ENCODE results near the gene PRKAG2.

The PRKAG2 gene

DNA sequence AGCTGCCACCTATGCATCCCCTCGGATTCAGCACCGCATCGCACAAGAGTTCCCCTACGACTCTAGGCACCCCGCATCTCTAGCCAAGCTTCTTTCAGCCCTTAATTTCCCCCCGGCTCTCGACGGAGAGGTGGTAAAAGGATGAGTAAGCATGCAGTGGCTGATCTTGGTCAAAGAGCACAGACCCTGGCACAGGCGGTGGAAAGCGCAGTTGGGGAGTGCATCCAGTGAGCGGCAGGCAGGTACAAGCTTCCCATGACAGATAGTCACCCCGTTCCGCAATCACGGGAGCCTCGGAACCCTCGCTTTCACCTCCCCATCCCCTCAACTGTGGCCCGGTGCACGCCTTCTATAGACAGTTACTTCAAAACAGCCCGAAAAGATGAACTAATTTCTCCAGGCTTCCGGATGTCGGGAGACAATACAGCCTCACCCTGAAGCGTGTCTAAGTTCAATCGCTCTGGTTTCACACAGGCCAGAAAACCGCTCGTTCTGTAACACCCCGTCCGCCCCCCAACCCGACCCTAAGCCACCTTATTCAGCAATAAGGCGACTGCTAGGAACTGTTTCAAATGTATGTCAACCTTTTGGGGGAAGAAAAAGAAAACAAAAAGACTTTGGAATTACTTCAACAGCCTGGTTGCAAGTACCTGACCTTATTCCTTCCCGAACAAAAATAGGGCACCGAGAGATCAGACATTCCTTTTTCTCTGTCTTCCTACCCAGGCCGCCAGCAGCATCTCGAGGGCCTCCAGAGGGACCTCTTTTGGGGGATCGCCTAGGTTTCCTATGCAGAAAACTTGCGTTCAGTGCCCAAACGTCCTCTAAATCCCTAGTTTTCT is 358.6 kb downstream of the PRKAG2 start:
- DNase-seq (ENCODE audit: low read depth): peak; percentile 31

GRCh38 chr7:151517601-151518104 is 359.3 kb downstream of the PRKAG2 start:
- no peak for DNase-seq (ENCODE audit: low read depth)

DNA sequence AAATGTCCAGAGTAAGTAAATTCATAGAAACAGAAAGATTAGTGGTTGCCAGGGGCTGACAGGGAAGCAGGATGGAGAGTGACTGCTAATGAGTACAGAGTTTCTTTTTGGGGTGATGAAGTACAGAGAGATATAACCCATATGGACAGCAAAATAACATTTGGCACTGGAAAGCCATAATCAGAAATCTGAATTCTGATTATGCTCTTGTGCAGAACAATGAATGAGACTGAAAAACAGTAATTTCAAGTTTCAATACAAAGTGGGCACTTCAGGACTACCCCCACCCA is 361.7 kb downstream of the PRKAG2 start:
- DNase-seq (ENCODE audit: low read depth): no peak

- no peak for DNase-seq (ENCODE audit: low read depth)
Observed at GRCh38 chr7:151514461-151515275, 362.2 kb downstream of the PRKAG2 start.

- DNase-seq (ENCODE audit: low read depth): no peak
Observed at GRCh38 chr7:151513133-151513532, 363.8 kb downstream of the PRKAG2 start.

DNA sequence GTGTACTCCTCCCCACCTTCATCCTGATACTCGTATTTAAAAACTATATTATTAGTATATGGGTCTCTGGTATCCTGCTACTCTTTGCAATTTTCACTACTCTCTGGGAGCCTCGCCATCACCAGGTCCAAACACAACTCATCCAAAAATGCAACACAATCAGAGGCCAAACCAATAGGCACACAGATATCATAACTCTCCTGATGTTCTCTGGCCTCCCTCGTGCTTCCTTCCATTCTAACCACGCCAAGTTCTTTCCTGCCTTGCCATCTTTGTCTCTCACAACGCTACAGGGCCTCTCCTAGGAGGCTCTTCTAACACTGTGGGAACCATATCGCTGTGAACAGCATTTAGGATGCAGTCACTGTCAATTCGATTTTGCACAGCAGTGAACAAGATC is 364.6 kb downstream of the PRKAG2 start:
- no peak for DNase-seq (ENCODE audit: low read depth)

DNA sequence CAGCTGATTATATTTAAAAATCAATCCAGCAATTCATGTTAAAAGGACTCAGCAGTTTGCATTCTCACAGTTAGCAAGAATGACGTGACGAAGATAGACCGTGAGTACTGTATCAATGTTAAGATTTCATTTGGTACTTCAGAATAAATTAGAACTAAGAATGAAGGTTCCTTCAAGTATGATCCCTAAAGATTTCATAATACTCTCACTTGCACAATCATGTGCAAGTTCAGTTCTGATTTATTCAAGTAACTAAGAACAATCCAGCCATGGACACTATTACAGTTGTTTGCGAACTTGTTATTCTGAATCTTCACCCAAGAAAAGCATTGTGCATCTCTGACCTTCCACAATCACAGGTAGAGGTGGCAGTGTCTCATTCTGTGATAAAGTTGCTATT is 365.0 kb downstream of the PRKAG2 start:
- DNase-seq (ENCODE audit: low read depth): no peak

GRCh38 chr7:151511270-151511669 is 365.6 kb downstream of the PRKAG2 start:
- DNase-seq (ENCODE audit: low read depth): no peak

DNA sequence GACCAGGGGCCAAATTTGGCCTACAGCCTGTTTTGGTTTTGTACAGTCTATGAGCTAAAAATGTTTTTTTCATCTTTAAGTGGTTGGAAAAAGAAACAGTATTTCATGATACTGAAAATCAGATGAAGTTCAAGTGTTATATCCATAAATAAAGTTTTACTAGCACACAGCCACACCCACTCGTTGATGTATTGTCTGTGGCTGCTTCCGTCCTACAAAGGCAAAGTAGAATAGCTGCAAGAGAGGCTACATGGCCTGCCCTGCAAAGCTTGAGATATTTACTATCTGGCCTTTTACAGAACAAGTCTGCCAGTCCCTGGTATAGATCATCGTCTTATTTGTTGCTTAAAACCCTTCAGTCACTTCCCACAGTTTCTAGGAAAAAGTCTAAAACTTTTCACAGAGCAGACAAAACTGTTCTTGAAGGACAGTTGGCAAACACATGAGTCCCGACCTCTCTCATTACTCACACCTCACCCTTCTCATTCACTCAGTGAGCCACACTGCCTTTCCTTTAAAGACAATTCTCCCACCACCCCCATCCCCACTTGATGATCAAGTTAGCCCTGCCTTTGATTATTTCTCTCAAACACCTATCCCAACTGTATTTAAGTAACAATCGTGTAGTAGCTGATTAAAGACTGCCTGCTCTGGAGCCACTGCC is 367.1 kb downstream of the PRKAG2 start:
- DNase-seq (ENCODE audit: low read depth): no peak

- no peak for DNase-seq (ENCODE audit: low read depth)
Observed at GRCh38 chr7:151508991-151509390, 367.9 kb downstream of the PRKAG2 start.

DNA sequence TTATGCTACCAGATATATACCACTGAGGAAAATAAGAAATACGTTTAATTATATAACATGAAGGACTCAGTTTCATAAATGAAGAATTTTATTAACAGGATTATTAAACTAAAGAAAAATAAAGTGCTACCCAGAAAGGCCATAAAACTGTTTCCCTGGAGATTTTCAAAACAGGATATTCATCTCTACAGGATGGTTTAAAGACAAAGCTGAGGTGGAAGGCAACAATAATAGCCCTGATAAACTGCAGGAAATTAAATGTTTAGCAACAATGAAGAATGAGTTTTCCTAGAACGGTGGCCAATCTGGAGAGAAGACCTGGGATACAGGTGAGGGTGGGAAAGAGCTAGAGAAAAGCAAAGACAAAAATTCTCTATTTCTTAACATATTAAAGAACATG is 369.1 kb downstream of the PRKAG2 start:
- no peak for DNase-seq (ENCODE audit: low read depth)

DNA sequence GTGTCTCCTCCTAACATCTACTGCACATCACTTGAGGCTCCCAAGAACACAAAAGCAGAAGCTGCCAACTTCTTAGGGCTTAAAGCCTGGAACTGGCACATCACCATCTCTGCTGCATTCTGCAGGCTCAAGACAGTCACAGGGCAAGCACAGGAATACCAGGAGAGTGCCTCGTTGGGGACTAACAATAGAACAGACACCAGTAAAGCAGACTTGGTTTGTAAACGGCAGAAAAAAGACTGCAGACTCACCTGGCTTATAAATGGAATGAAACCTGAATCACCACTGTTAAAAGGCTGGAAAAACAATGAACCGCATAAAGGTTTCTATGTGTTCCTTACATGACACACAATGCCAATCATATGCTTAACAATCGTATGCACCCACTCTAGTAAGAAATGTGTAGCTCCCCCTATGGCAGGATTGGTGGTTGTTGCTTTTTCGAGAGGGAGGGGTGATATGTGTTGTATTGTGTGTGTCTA is 370.0 kb downstream of the PRKAG2 start:
- DNase-seq (ENCODE audit: low read depth): no peak
